A549 (cell line): ENCODE data around the gene ZNF697. TPM values are rescaled to one million over a fixed set of nuclear protein-coding genes. Genes with fewer than 3 reads are reported as not detected.
A peak's percentile ranks its signal among the peaks of the same experiment; 100 is the strongest.

ENCODE experiments used
- ATAC-seq, 2 experiments: fragments of 200-7000 bp in 1 of 2; fragments of >200 bp in 1 of 2; cut with Nextera tagmentation in 1 of 2; cut with Tn5 transposase in 1 of 2; 3 replicates each; pipeline versions ENCODE4 v1.8.0 to v1.9.1; 2018 to 2020; ENCODE audit warnings: mild to moderate bottlenecking in 1 of 2, moderate library complexity in 1 of 2
- CTCF ChIA-PET: fragments of 300-600 bp; sonication (Branson Sonifier 250); formaldehyde crosslinking; extraction: SDS; loops from one replicate; lab custom pipeline; 2021; ENCODE audit warnings: antibody characterized with exemption, inconsistent platforms; lab: Yijun Ruan, JAX
- POLR2A ChIA-PET: fragments of 350-600 bp; formaldehyde crosslinking; extraction: SDS; loops from one replicate; lab custom pipeline; 2021; ENCODE audit warnings: antibody characterized with exemption, inconsistent platforms; lab: Yijun Ruan, JAX
- DNase-seq, 2 experiments: peaks; one replicate each; pipeline versions ENCODE4 v3.0.0 to v3.0.0-alpha.2; 2011 to 2016; ENCODE audit warnings: low read depth in 1 of 2, low spot score in 1 of 2
- FAIRE-seq: peaks from 2 replicates; lab custom pipeline; 2011; peaks lifted over from hg19 to GRCh38; lab: Jason Lieb, UNC
- H3K27ac ChIP-seq, 2 experiments: fragments of >200 bp; sonication (Bioruptor Twin); formaldehyde crosslinking; 3 replicates each; pipeline ENCODE4 v1.5.1; 2016 to 2017
- H3K4me1 ChIP-seq: fragments of >200 bp; sonication (Bioruptor Twin); formaldehyde crosslinking; 3 replicates; pipeline ENCODE4 v1.6.1; 2016
- H3K4me2 ChIP-seq: fragments of >200 bp; sonication (Bioruptor Twin); formaldehyde crosslinking; 3 replicates; pipeline ENCODE4 v1.6.1; 2016
- H3K4me3 ChIP-seq: fragments of >200 bp; sonication (Bioruptor Twin); formaldehyde crosslinking; 3 replicates; pipeline ENCODE4 v1.5.1; 2016
- H3K9me3 ChIP-seq: fragments of >200 bp; sonication (Bioruptor Twin); formaldehyde crosslinking; 3 replicates; pipeline ENCODE4 v1.6.1; 2016
- CBX8 ChIP-seq: fragments of 200-600 bp; sonication (generic); IDR thresholded peaks from 2 replicates; pipeline ENCODE4 v1.6.1; 2016
- CHD4 ChIP-seq: fragments of 200-600 bp; sonication (generic); IDR thresholded peaks from 2 replicates; pipeline ENCODE4 v1.6.1; 2016; ENCODE audit warnings: antibody characterized with exemption, mild to moderate bottlenecking, borderline replicate concordance
- EHMT2 ChIP-seq: fragments of 200-600 bp; sonication (generic); IDR thresholded peaks from 2 replicates; pipeline ENCODE4 v1.6.1; 2016; ENCODE audit warnings: antibody characterized with exemption, low read depth, mild to moderate bottlenecking, moderate library complexity
- EP300 ChIP-seq, 2 experiments: fragments of >200 bp; sonication (Bioruptor Twin); formaldehyde crosslinking; IDR thresholded peaks; 2 replicates in 1 of 2; 3 replicates in 1 of 2; pipeline ENCODE4 v1.6.1; 2016 to 2017
- FOSL2 ChIP-seq, 2 experiments: fragments of 450-650 bp in 1 of 2; fragments of >200 bp in 1 of 2; sonication (Bioruptor Twin) in 1 of 2; formaldehyde crosslinking; IDR thresholded peaks; 2 replicates each; pipeline versions ENCODE4 v1.5.0 to v1.6.1; 2016 to 2020; ENCODE audit warnings: mild to moderate bottlenecking in 1 of 2, moderate library complexity in 1 of 2
- HDAC2 ChIP-seq: fragments of 200-600 bp; sonication (generic); IDR thresholded peaks from 2 replicates; pipeline ENCODE4 v1.6.1; 2016
- JUN ChIP-seq, 2 experiments: fragments of >200 bp; sonication (Bioruptor Twin); formaldehyde crosslinking; IDR thresholded peaks; 2 replicates in 1 of 2; 3 replicates in 1 of 2; pipeline ENCODE4 v1.6.1; 2016 to 2017
- NFE2L2 ChIP-seq: fragments of 150-350 bp; conservative IDR thresholded peaks from 2 replicates; pipeline ENCODE4 v1.6.1; 2014; ENCODE audit warnings: low read length
- NPAS2 ChIP-seq: fragments of 250-450 bp; sonication (Bioruptor Pico); IDR thresholded peaks from 2 replicates; pipeline ENCODE4 v1.8.0; 2022; ENCODE audit warnings: mild to moderate bottlenecking, moderate library complexity, borderline replicate concordance
- POLR2A ChIP-seq: IDR thresholded peaks from 2 replicates; pipeline ENCODE4 v1.6.1; 2012; ENCODE audit warnings: mild to moderate bottlenecking, low read length
- RCOR1 ChIP-seq: fragments of 150-350 bp; IDR thresholded peaks from 2 replicates; pipeline ENCODE4 v1.6.1; 2014; ENCODE audit warnings: antibody characterized with exemption, low read length, low read depth
- RNF2 ChIP-seq: fragments of 200-600 bp; sonication (generic); IDR thresholded peaks from 2 replicates; pipeline ENCODE4 v1.6.1; 2016; ENCODE audit warnings: low read depth, mild to moderate bottlenecking, antibody characterized with exemption, moderate library complexity, borderline replicate concordance
- SREBF2 ChIP-seq: fragments of 450-650 bp; IDR thresholded peaks from 2 replicates; pipeline ENCODE4 v1.6.1; 2014; ENCODE audit warnings: mild to moderate bottlenecking, moderate library complexity
- TFCP2L1 ChIP-seq: fragments of 250-450 bp; sonication (Bioruptor Pico); IDR thresholded peaks from 2 replicates; pipeline ENCODE4 v1.5.0; 2021; ENCODE audit warnings: mild to moderate bottlenecking
- TP53 ChIP-seq: fragments of 250-450 bp; sonication (Bioruptor Pico); IDR thresholded peaks from 2 replicates; pipeline ENCODE4 v1.5.0; 2021; ENCODE audit warnings: mild to moderate bottlenecking, moderate library complexity
- ZFP36 ChIP-seq: fragments of 450-650 bp; IDR thresholded peaks from 2 replicates; pipeline ENCODE4 v1.6.1; 2014; ENCODE audit warnings: borderline replicate concordance; ENCODE audit not compliant: partially characterized antibody
- ZNF302 ChIP-seq: fragments of 250-450 bp; sonication (Bioruptor Pico); IDR thresholded peaks from 2 replicates; pipeline ENCODE4 v1.9.0; 2021; ENCODE audit warnings: inconsistent platforms, mild to moderate bottlenecking, moderate library complexity
- WGBS: methylation state at CpG from one replicate; pipeline ENCODE4 v1.1.6; 2017; ENCODE audit errors: missing lambda C conversion rate; 5-methylcytosine and 5-hydroxymethylcytosine counted together
- polyA plus RNA-seq, 4 experiments: library from polyadenylated mRNA; depleted of rRNA in 3 of 4; stranded (reverse); fragments of >200 nt; fragmentation: RNase III in 1 of 4; extraction: RNeasy Plus Mini Kit Qiagen cat#74134 plus additional on column Dnase treatment in 1 of 4; gene quantifications; 2 replicates in 3 of 4; 3 replicates in 1 of 4; pipeline ENCODE4 v1.2.3, GENCODE V29; 2011 to 2017
- TF ChIP-seq, protein P1 (sequence below): fragments of >200 bp; sonication (Bioruptor Twin); formaldehyde crosslinking; IDR thresholded peaks from 3 replicates; pipeline ENCODE4 v1.5.1; 2016
- TF ChIP-seq, protein P2 (sequence below): fragments of 450-650 bp; IDR thresholded peaks from 2 replicates; pipeline ENCODE4 v1.6.1; 2014; ENCODE audit warnings: antibody characterized with exemption
- TF ChIP-seq, protein P3 (sequence below): fragments of 200-600 bp; sonication (generic); IDR thresholded peaks from 2 replicates; pipeline ENCODE4 v1.6.1; 2016; ENCODE audit warnings: antibody characterized with exemption, mild to moderate bottlenecking, moderate library complexity
- TF ChIP-seq, protein P4 (sequence below): fragments of >200 bp; sonication (Bioruptor Twin); formaldehyde crosslinking; IDR thresholded peaks from 2 replicates; pipeline ENCODE4 v1.6.1; 2016
- TF ChIP-seq, protein P5 (sequence below): IDR thresholded peaks from 2 replicates; pipeline ENCODE4 v1.6.1; 2012
- TF ChIP-seq, protein P6 (sequence below): IDR thresholded peaks from 2 replicates; pipeline ENCODE4 v1.6.1; 2012

ZNF697 gene
- polyA plus RNA-seq, 2 of the 4 experiments (the other 2 are of a cell fraction) = 2.2 to 2.6 TPM

DNA sequence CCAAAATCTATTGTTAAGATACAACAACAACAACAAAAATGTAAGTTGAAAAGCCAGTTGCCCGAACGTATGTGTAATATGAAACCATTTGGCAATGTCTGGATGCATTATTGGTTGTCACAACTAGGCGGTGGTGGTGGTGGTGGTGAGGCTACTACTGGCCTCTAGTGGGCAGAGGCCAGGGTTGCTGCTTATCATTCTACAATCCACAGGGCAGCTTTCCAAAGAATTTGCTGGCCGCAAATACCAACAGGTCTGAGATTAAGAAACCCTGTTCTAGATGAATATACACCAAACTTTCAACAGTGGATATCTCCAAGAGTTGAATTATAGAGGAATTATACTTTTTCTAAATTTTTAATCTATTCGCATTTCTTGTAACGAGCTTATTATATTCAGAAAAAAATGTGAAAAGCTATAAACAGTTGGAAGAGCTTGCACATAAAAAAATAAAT is 26.8 kb upstream of the ZNF697 start:
- no peak for TF ChIP-seq EP300 (IDR thresholded peaks at IDR 0.05)
- TF ChIP-seq CBX8 = no peak
- TF ChIP-seq RNF2 = no peak
- no peak for TF ChIP-seq NFE2L2
- TF ChIP-seq TFCP2L1 = no peak
- TF ChIP-seq EHMT2 = no peak
- TF ChIP-seq, all 56 proteins: peak for 0
- Histone ChIP-seq H3K4me3 (peak overlapping the region; percentile 31; the same call in 1 of the 3 replicates), H3K27ac (no peak overlapping the region), H3K4me2 (peak overlapping the region; percentile 73), H3K9me3 (no peaks in the 10 kb centered on the region), H3K4me1 (no peaks in the 10 kb centered on the region)
- FAIRE-seq (no peak), ATAC-seq (no peak), DNase-seq (no peak)
- WGBS = 63% methylated on average over 5 of the region's 6 CpGs
- POLR2A ChIA-PET = no interaction called here
- CTCF ChIA-PET = interaction anchor here (0.6 to 11.6 kb wide), 29 partner anchors 9 to 307 kb away, joined by 3 to 177 read pairs (median 4); partner anchors contain the start of genes PHGDH and ZNF697

DNA sequence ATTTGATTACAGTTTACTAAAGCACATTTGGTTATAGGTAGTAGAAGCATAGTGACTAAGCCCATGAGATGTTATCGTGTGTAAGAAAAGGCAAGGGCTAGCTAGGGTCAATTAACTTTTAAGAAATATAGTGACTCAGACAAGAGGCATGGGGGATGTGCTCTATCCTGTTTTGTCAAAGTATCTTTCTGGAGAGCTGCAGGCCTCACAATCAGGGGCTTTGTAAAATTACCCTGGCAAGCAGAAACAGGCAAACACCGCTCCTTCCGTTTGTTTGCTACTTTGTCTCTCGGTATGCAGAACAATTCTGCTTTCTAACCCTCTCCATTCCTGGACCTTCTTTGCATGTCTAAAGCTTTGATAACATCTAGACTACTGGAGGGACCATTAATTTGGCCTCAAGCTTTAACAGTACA is 26.1 kb upstream of the ZNF697 start:
- CTCF ChIA-PET = interaction anchor here (1.2 to 11.6 kb wide), 10 partner anchors 10 to 301 kb away, joined by 3 to 177 read pairs (median 9); partner anchors contain the start of genes PHGDH and ZNF697
- TF ChIP-seq FOSL2 (IDR thresholded peaks at IDR 0.05) (no peak), FOSL2 (CRISPR knock-in tag; IDR thresholded peaks at IDR 0.05) (no peak), CHD4 (no peak), ZFP36 (no peak), TP53 (CRISPR knock-in tag) (no peak), NPAS2 (no peak), SREBF2 (no peak), HDAC2 (no peak)
- TF ChIP-seq, protein P1, sequence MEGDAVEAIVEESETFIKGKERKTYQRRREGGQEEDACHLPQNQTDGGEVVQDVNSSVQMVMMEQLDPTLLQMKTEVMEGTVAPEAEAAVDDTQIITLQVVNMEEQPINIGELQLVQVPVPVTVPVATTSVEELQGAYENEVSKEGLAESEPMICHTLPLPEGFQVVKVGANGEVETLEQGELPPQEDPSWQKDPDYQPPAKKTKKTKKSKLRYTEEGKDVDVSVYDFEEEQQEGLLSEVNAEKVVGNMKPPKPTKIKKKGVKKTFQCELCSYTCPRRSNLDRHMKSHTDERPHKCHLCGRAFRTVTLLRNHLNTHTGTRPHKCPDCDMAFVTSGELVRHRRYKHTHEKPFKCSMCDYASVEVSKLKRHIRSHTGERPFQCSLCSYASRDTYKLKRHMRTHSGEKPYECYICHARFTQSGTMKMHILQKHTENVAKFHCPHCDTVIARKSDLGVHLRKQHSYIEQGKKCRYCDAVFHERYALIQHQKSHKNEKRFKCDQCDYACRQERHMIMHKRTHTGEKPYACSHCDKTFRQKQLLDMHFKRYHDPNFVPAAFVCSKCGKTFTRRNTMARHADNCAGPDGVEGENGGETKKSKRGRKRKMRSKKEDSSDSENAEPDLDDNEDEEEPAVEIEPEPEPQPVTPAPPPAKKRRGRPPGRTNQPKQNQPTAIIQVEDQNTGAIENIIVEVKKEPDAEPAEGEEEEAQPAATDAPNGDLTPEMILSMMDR = no peak
- WGBS = 77% methylated on average over 4 of the region's 4 CpGs
- no peak for ATAC-seq
- Histone ChIP-seq H3K4me3 (no peak overlapping the region), H3K4me2 (no peak overlapping the region), H3K4me1 (no peaks in the 10 kb centered on the region), H3K9me3 (no peaks in the 10 kb centered on the region), H3K27ac (no peak overlapping the region)
- POLR2A ChIA-PET = no interaction called here
- FAIRE-seq = no peak
- DNase-seq = no peak

DNA sequence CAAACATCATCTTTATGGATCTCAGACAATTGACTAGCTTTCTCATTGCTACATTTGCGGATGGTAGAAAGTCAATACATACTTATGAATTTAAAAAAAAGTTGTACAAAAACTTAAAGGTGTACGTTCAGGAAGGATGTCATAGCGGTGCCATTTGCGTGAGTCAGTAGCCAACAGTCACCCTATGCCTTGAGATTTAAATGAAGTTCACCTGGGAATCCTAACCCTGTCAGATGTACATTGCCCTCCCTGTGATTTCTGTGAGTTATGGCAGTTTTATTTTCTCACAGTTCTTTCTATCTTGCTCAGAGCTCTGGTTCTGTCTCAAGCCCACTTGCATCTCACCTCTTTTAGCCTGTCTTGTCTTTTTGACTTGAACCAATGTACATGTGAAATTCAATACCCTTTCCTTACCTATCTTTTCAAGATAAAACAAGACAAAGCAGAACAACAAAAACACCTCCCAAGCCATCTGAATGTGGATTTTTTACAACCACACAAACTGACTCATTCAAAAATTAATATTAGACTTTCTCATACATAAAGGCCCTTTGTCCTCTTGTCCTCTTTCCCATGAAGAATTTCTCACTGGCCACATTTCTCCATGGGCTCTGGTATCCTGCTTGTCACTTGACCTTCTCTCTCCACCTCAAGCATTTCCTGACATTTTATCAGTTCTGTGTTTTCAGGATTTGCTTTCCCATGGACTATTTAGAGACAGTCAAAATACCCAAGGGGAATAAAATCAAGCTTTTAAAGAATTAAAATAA is 25.3 kb upstream of the ZNF697 start:
- POLR2A ChIA-PET = no interaction called here

DNA sequence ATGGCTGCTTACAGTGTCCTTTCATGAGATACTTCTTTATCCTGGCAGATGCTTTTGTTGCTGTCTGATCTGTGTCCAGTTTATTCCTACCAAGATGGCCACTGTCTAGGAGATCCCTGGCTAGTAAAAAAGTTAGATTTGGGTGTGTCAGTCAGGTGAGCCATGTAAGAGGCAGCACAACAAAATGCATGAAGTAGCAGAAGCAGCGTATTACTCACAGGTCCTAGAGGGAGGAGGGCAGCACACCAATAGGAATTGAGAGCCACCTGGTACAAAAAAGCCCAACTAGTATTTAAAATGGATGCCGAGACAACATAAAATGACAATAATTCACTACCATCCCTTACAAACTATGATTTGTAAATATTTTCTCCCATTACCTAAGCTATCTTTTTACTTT is 22.8 kb upstream of the ZNF697 start:
- H3K4me2 ChIP-seq = no peak overlapping the region
- 51% methylated on average over 2 of the region's 2 CpGs for WGBS
- H3K4me1 ChIP-seq = no peaks in the 10 kb centered on the region
- ChIA-PET CTCF (interaction anchor here (11.6 kb wide), 1 partner anchor 55 kb away, joined by 177 read pairs; no protein-coding TSS in a partner anchor), POLR2A (no interaction called here)
- H3K27ac ChIP-seq = no peak overlapping the region
- no peak for ATAC-seq
- H3K4me3 ChIP-seq = no peak overlapping the region
- DNase-seq = no peak
- no peak for FAIRE-seq
- no peaks in the 10 kb centered on the region for H3K9me3 ChIP-seq
- TF ChIP-seq, protein P2, sequence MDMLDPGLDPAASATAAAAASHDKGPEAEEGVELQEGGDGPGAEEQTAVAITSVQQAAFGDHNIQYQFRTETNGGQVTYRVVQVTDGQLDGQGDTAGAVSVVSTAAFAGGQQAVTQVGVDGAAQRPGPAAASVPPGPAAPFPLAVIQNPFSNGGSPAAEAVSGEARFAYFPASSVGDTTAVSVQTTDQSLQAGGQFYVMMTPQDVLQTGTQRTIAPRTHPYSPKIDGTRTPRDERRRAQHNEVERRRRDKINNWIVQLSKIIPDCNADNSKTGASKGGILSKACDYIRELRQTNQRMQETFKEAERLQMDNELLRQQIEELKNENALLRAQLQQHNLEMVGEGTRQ = no peak
- TF ChIP-seq, protein P3, sequence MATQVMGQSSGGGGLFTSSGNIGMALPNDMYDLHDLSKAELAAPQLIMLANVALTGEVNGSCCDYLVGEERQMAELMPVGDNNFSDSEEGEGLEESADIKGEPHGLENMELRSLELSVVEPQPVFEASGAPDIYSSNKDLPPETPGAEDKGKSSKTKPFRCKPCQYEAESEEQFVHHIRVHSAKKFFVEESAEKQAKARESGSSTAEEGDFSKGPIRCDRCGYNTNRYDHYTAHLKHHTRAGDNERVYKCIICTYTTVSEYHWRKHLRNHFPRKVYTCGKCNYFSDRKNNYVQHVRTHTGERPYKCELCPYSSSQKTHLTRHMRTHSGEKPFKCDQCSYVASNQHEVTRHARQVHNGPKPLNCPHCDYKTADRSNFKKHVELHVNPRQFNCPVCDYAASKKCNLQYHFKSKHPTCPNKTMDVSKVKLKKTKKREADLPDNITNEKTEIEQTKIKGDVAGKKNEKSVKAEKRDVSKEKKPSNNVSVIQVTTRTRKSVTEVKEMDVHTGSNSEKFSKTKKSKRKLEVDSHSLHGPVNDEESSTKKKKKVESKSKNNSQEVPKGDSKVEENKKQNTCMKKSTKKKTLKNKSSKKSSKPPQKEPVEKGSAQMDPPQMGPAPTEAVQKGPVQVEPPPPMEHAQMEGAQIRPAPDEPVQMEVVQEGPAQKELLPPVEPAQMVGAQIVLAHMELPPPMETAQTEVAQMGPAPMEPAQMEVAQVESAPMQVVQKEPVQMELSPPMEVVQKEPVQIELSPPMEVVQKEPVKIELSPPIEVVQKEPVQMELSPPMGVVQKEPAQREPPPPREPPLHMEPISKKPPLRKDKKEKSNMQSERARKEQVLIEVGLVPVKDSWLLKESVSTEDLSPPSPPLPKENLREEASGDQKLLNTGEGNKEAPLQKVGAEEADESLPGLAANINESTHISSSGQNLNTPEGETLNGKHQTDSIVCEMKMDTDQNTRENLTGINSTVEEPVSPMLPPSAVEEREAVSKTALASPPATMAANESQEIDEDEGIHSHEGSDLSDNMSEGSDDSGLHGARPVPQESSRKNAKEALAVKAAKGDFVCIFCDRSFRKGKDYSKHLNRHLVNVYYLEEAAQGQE = no peak
- TF ChIP-seq, protein P4, sequence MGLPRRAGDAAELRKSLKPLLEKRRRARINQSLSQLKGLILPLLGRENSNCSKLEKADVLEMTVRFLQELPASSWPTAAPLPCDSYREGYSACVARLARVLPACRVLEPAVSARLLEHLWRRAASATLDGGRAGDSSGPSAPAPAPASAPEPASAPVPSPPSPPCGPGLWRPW = no peak
- TF ChIP-seq JUN (IDR thresholded peaks at IDR 0.05) (no peak), POLR2A (no peak), ZNF302 (CRISPR knock-in tag) (no peak)
- TF ChIP-seq, protein P5, sequence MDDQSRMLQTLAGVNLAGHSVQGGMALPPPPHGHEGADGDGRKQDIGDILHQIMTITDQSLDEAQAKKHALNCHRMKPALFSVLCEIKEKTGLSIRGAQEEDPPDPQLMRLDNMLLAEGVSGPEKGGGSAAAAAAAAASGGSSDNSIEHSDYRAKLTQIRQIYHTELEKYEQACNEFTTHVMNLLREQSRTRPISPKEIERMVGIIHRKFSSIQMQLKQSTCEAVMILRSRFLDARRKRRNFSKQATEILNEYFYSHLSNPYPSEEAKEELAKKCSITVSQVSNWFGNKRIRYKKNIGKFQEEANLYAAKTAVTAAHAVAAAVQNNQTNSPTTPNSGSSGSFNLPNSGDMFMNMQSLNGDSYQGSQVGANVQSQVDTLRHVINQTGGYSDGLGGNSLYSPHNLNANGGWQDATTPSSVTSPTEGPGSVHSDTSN = no peak
- TF ChIP-seq, protein P6, sequence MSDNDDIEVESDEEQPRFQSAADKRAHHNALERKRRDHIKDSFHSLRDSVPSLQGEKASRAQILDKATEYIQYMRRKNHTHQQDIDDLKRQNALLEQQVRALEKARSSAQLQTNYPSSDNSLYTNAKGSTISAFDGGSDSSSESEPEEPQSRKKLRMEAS = no peak

More for the DNA sequence above, 25.3 kb upstream of the ZNF697 start:
- no peak for ATAC-seq
- H3K4me2 ChIP-seq = no peak overlapping the region
- CTCF ChIA-PET = interaction anchor here (1.1 to 11.6 kb wide), 6 partner anchors 11 to 300 kb away, joined by 3 to 177 read pairs (median 13); partner anchors contain the start of gene ZNF697
- no peak overlapping the region for H3K4me3 ChIP-seq
- no peak for FAIRE-seq
- DNase-seq = no peak
- H3K9me3 ChIP-seq = no peaks in the 10 kb centered on the region
- no peak for TF ChIP-seq RCOR1
- TF ChIP-seq, all 56 proteins: peak for 0
- no peak overlapping the region for H3K27ac ChIP-seq
- WGBS = 75% methylated on average over 4 of the region's 4 CpGs
- no peaks in the 10 kb centered on the region for H3K4me1 ChIP-seq
